ENCODE measurements around the gene CORO2B.

DNA sequence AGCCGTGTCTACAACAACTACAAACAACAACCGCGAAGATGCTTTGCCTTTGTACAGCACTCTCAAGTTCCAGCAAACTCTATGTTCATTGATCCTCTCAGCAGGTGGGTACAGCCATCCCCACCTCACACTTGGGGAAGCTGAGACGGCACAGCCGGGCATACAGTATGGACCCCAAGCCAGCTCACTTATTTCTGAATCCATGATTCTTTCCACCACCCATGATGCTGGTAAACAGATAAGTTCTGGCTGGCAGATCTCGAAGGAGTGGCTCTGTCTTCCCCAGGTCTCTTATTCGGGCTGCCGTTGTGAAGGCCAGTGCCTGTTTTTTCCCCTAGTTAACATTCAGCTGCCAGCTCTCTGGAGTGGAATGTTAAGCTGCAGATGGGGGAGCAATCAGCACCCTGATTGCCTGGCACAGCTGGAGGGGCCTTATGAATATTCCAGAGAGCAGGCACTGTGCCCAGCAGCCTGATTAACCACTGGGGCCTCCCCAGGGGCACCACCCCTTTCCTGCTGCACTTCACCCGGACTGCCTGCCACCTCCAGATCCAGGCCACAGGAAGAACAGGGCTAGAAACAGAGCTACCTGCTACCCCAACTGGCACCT is 73.2 kb downstream of the CORO2B start:
- TF ChIP-seq POLR2A (IDR thresholded peaks at IDR 0.05), result no peak
- TF ChIP-seq, protein P1, sequence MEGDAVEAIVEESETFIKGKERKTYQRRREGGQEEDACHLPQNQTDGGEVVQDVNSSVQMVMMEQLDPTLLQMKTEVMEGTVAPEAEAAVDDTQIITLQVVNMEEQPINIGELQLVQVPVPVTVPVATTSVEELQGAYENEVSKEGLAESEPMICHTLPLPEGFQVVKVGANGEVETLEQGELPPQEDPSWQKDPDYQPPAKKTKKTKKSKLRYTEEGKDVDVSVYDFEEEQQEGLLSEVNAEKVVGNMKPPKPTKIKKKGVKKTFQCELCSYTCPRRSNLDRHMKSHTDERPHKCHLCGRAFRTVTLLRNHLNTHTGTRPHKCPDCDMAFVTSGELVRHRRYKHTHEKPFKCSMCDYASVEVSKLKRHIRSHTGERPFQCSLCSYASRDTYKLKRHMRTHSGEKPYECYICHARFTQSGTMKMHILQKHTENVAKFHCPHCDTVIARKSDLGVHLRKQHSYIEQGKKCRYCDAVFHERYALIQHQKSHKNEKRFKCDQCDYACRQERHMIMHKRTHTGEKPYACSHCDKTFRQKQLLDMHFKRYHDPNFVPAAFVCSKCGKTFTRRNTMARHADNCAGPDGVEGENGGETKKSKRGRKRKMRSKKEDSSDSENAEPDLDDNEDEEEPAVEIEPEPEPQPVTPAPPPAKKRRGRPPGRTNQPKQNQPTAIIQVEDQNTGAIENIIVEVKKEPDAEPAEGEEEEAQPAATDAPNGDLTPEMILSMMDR (IDR thresholded peaks at IDR 0.05), result no peak
- no peak for TF ChIP-seq EP300 (IDR thresholded peaks at IDR 0.05)
- TF ChIP-seq POLR2AphosphoS5 (IDR thresholded peaks at IDR 0.05), result no peak
